ENCODE data around the gene SOSTDC1.

- TF ChIP-seq POLR2AphosphoS5 (IDR thresholded peaks at IDR 0.05; ENCODE audit: low read depth, low read length) (no peak), POLR2A (IDR thresholded peaks at IDR 0.05; ENCODE audit: low read depth, low read length) (no peak), TAF1 (IDR thresholded peaks at IDR 0.05; ENCODE audit: borderline replicate concordance, low read depth, low read length) (no peak)
Observed at GRCh38 chr7:16494551-16494950, 29.0 kb upstream of the SOSTDC1 start.

Data from GM12892 (cell line).